ENCODE results near the gene SP7.
"Not testable (repeated sequence)": the region's sequence is repeated elsewhere in the genome, so short reads cannot be mapped to it uniquely, and the experiment has no call there.

The SP7 gene

DNA sequence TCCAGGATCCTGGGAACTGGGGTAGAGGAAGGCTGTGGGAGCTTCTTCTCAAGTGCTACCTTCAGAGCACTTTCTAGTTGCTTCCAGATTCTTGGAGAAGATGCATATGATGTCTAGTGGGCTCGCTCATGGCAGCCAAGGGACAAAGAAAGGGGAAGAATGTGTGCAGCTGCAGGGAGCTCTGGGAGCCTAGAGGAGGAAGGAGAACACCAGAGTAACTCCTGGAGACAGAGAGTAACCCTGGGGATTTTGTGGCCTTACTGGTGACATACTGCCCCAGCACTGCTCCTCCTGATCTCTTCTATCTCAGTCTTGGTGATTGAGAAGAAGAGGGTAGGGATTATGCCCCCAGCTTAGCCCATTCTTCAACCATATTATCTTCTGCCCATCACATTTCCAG is 10.3 kb upstream of the SP7 start:
- no peak for DNase-seq (ENCODE audit: low read depth in 2 of 2)

- DNase-seq (ENCODE audit: low read depth in 2 of 2): no peak
Observed at GRCh38 chr12:53345486-53346188, 9.5 kb upstream of the SP7 start.

DNA sequence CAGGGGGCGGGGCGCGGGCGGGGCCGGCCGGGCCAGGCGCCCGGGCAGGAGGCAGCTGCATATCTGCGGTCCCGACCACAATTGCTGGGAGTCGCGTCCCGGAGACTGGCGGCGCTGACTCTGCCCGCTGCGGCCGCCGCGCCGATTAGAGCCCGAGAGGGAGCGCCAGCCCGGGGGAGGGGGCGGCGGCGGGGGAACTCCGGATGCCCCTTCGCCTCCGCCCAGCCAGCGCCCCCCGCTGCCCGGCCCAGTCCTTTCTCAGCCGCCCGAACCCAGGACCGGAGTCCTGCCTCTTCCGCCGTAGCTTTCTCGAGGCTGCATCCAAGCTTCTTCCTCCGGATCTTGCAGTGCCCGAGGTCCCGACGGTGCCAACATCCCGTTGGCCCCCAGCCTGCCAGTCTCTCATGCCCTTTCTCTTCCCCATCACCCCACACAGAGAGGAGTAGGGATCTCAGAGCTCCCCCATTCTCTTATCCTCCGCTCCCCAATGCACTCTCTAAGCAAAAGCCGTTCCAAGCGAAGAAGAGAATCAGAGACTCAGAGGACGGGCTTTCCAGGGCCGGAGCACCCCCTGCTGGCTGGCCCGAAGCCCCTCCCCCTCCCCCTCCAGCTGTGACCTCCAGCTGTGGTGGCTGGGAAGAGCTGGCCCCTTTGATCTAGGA is 8.8 kb upstream of the SP7 start:
- DNase-seq (ENCODE audit: low read depth in 2 of 2): peak; percentile 54 to 71

GRCh38 chr12:53344487-53344823 is 8.3 kb upstream of the SP7 start:
- DNase-seq (ENCODE audit: low read depth in 2 of 2): no peak

- no peak for DNase-seq (ENCODE audit: low read depth in 2 of 2)
Observed at GRCh38 chr12:53343969-53344368, 7.8 kb upstream of the SP7 start.

- DNase-seq (ENCODE audit: low read depth in 2 of 2): no peak
Observed at GRCh38 chr12:53343449-53343848, 7.3 kb upstream of the SP7 start.

GRCh38 chr12:53340398-53340797 is 4.2 kb upstream of the SP7 start:
- peak in 1 of 2 donors; percentile 14 for DNase-seq (ENCODE audit: low read depth in 2 of 2)

- no peak for DNase-seq (ENCODE audit: low read depth in 2 of 2)
Observed at GRCh38 chr12:53338916-53339315, 2.8 kb upstream of the SP7 start.

- no peak for DNase-seq (ENCODE audit: low read depth in 2 of 2)
Observed at GRCh38 chr12:53338017-53338416, 1.9 kb upstream of the SP7 start.

GRCh38 chr12:53334822-53335221 is 1.3 kb downstream of the SP7 start:
- DNase-seq (ENCODE audit: low read depth in 2 of 2): no peak

DNA sequence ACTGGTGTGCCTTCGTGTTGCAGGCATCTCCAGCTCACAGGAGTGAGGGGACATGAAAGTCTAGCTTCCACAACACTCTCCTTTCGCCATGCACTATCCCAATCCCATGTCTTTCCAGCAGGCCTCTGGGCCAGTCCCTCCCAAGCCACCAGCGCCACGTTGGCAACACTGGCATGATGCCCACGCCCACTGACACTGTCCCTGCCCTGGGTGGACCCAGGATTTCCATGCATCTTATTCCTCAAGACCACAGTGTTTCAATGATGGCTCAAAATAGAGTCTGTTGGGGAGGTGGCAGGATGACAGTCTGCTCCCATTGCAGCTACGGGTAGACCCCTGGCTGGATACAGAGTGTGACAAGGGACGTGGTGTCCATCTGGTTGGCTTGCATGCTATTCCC is 2.3 kb downstream of the SP7 start:
- no peak for DNase-seq (ENCODE audit: low read depth in 2 of 2)

DNA sequence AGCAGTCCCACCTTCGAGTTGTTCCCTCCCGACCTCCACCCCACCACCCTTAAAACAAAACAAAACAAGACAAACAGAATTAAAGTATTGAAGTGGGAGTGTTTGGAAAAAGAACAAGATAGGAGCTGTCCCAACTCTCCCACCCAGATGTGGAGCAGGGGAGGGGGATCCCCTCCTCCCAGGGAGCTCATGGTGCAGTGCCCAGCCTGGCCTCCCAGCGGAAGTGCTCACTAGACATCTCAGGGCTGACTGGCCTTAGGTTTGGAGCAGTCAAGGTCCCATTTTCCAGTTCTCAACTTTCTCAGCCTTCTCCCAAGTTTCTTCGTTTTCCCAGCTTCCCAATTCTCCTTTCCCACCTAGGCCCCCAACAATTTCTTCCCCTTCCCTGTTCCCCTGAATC is 2.9 kb downstream of the SP7 start:
- no peak for DNase-seq (ENCODE audit: low read depth in 2 of 2)

- DNase-seq (ENCODE audit: low read depth in 2 of 2): no peak
Observed at GRCh38 chr12:53332744-53333143, 3.4 kb downstream of the SP7 start.

DNA sequence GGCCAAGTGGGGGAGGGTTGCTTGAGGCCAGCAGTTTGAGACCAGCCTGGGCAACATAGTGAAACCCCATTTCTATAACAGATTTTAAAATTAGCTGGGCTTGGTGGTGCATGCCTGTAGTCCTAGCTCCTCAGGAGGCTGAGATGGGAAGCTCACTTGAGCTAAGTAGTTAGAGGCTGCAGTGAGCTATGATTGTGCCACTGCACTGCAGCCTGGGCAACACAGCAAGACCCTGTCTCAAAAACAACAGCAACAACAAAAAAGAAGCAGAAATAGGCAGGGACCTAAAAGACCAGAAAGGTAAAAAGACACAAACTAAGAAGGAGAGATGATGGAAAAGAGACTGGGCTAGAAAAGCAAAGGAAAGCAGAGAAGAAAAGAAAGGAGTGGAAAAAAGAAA is 3.8 kb downstream of the SP7 start:
- DNase-seq (ENCODE audit: low read depth in 2 of 2): not testable (repeated sequence)

- DNase-seq (ENCODE audit: low read depth in 2 of 2): no peak
Observed at GRCh38 chr12:53330671-53331070, 5.5 kb downstream of the SP7 start.

- DNase-seq (ENCODE audit: low read depth in 2 of 2): no peak
Observed at GRCh38 chr12:53328043-53328435, 8.1 kb downstream of the SP7 start.

- no peak for DNase-seq (ENCODE audit: low read depth in 2 of 2)
Observed at GRCh38 chr12:53327435-53328042, 8.6 kb downstream of the SP7 start.

DNA sequence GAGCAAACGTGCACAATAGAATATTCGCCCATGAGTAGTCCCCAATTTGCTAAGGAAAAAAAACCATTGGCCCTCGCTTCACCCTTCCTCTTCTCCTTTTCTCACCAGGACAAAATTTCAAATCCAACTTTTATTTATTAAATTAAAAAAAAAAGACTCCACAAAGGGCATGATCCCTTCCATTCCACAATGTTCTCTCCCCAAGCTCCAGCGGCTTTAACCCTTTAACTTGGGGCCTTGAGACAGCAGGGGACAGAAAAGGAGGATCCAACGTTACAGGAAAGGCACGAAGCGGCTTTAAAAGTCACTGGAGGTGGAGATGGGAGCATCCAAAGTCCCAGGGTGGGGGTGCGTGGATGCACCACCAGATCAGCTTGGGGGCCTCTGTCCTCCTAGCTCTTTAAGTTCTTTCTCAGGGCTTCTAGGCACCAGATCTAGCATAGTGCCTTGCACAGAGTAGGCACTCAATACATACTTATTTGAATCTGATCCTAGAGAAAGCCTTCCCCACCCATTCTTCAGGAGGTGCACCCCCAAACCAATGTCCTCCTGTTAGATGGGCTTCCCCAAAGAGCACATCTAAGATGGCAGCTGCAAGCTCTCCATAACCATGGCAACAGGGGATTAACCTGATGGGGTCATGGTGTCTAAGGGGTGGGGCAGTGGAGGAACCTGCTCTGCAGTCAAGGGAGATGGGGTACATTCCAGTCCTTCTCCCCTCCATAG is 9.5 kb downstream of the SP7 start:
- DNase-seq (ENCODE audit: low read depth in 2 of 2): no peak

GRCh38 chr12:53325511-53326061 is 10.6 kb downstream of the SP7 start:
- DNase-seq (ENCODE audit: low read depth in 2 of 2): peak in 1 of 2 donors; percentile 18

DNA sequence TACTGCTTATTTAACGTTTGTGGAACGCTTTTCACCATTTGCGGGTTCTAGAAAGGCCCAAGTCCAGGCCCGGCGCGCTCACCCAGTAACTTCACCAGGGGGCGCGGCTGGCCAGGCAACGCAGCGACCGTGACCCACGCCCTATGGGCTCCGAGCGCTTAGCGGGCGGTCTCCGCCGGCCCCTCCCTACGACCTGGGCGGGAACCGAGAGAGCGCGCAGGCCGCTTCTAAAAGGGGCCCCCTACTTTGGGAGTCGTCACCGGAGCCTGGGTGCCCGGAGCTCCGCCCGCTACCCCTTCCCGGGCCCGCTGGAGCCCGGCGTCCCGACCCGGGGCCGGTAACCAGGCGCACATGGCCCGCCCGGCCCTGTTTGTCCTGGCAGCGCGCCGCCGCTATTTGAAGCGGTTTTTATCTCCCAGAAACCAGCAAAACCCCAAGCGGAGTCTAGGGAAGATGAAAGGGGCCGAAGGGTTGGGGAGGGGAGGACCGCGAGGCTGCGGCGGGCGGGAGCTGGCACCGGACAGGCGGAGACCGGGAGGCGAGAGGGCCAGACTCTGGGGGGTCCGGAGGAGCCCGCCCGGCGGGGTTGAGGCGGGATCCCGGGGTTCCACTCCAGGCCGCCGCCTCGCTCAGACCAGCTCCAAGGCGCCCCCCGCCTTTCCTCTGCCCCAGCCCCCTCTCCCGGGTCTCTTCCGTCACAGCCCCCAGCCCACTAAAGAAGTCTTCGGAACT is 11.2 kb downstream of the SP7 start:
- DNase-seq (ENCODE audit: low read depth in 2 of 2): peak; percentile 86 to 89

DNA sequence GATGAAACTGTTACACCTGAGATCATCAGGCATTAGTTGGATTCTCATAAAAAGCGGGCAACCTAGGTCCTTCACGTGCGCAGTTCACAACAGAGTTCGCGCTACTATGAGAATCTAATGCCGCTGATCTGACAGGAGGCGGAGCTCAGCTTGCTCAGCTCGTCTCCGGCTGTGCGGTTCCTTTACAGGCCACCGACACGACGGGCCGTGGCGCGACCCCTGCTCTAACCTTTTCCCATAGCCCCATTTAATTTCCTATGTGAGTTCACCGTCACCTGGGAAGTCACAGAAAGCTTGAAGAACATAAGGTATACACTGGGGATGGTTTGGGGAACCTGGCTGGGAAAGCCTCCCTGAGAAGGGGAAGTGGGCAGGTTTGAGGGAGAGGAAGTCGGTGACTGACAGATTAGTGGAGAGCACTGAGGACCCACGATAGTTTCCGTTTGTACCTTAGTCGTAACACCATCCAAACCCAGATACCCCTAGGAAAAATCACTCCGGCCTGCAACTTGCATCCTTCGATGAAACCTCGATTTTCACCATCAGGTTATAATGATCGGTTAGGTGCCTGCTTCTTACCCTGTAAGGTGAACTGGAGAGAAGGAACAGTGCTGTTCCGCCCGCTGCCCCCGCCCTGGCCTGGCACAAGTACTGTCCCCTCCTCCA is 11.9 kb downstream of the SP7 start:
- DNase-seq (ENCODE audit: low read depth in 2 of 2): peak; percentile 35 to 40
